ENCODE measurements around the gene MCOLN2.

Gene MCOLN2

GRCh38 chr1:84896279-84896678 is 100.6 kb downstream of the MCOLN2 start:
- Histone ChIP-seq H3K4me3 (ENCODE audit: low read length) (no peak overlapping the region), H3K4me1 (ENCODE audit: control insufficient read depth, low read depth, low read length) (no peaks in the 10 kb centered on the region), H3K79me2 (ENCODE audit: control insufficient read depth, insufficient read depth, low read length) (no peaks in the 10 kb centered on the region), H3K4ac (ENCODE audit: low read depth, low read length) (no peak overlapping the region), H3K27me3 (ENCODE audit: insufficient read depth, low read length, poor library complexity) (peaks cover 12% of the 10 kb centered on the region), H3K4me2 (ENCODE audit: low read length) (no peak overlapping the region), H3K18ac (ENCODE audit: low read length) (no peak overlapping the region), H3K56ac (ENCODE audit: low read length) (no peak overlapping the region), H4K8ac (ENCODE audit: low read depth, low read length) (no peak overlapping the region), H3K27ac (ENCODE audit: low read depth, low read length) (no peak overlapping the region), H2BK5ac (ENCODE audit: low read length) (no peak overlapping the region), H3K36me3 (ENCODE audit: control insufficient read depth, insufficient read depth, low read length) (no peaks in the 10 kb centered on the region), H2AK5ac (ENCODE audit: low read length) (no peak overlapping the region), H3K9ac (ENCODE audit: low read length) (no peak overlapping the region), H2BK15ac (replicated peaks; ENCODE audit: low read depth) (no peak overlapping the region), H4K5ac (ENCODE audit: low read length) (no peak overlapping the region), H3K79me1 (ENCODE audit: low read length) (no peaks in the 10 kb centered on the region), H3K23ac (ENCODE audit: low read length) (no peak overlapping the region), H2BK120ac (ENCODE audit: low read depth, low read length) (no peak overlapping the region)
- DNase-seq: no peak
- WGBS (ENCODE audit: extremely low coverage, insufficient coverage, low lambda C conversion rate): no CpG with 5 or more reads among the region's 2 CpGs

GRCh38 chr1:84892705-84893618 is 104.0 kb downstream of the MCOLN2 start, which contains the start of gene LPAR3:
LPAR3 (minus strand) TSS chr1:84893206; CDS start chr1:84866120, 27,086 bp downstream.
- no peak within 1 kb of the TSS for H2AK5ac ChIP-seq (ENCODE audit: low read length)
- peak within 1 kb of the TSS; percentile 73 for H3K9ac ChIP-seq (ENCODE audit: low read length)
- H3K23ac ChIP-seq (ENCODE audit: low read length): peak within 1 kb of the TSS; percentile 90
- no peak within 1 kb of the TSS for H3K4ac ChIP-seq (ENCODE audit: low read depth, low read length)
- peaks cover 12% of the 10 kb centered on the region for H3K27me3 ChIP-seq (ENCODE audit: insufficient read depth, low read length, poor library complexity)
- H3K27ac ChIP-seq (ENCODE audit: low read depth, low read length): no peak within 1 kb of the TSS
- H4K8ac ChIP-seq (ENCODE audit: low read depth, low read length): no peak within 1 kb of the TSS
- no CpG with 5 or more reads among the region's 93 CpGs for WGBS (ENCODE audit: extremely low coverage, insufficient coverage, low lambda C conversion rate)
- H3K56ac ChIP-seq (ENCODE audit: low read length): peak within 1 kb of the TSS; percentile 82
- no peak within 1 kb of the TSS for H3K18ac ChIP-seq (ENCODE audit: low read length)
- H2BK120ac ChIP-seq (ENCODE audit: low read depth, low read length): no peak within 1 kb of the TSS
- H4K5ac ChIP-seq (ENCODE audit: low read length): no peak within 1 kb of the TSS
- no peak within 1 kb of the TSS for H2BK15ac ChIP-seq (replicated peaks; ENCODE audit: low read depth)
- peak; percentile 86 for DNase-seq
- no peaks in the 10 kb centered on the region for H3K79me1 ChIP-seq (ENCODE audit: low read length)
- H3K4me2 ChIP-seq (ENCODE audit: low read length): peak within 1 kb of the TSS; percentile 94
- peak within 1 kb of the TSS; percentile 52 for H3K4me3 ChIP-seq (ENCODE audit: low read length)
- no peak within 1 kb of the TSS for H2BK5ac ChIP-seq (ENCODE audit: low read length)
- H3K4me1 ChIP-seq (ENCODE audit: control insufficient read depth, low read depth, low read length): no peaks in the 10 kb centered on the region
- no peaks in the 10 kb centered on the region for H3K36me3 ChIP-seq (ENCODE audit: control insufficient read depth, insufficient read depth, low read length)
- no peaks in the 10 kb centered on the region for H3K79me2 ChIP-seq (ENCODE audit: control insufficient read depth, insufficient read depth, low read length)

GRCh38 chr1:84890566-84890965 is 106.3 kb downstream of the MCOLN2 start:
- Histone ChIP-seq H3K4ac (ENCODE audit: low read depth, low read length) (no peak overlapping the region), H3K56ac (ENCODE audit: low read length) (no peak overlapping the region), H3K4me3 (ENCODE audit: low read length) (no peak overlapping the region), H3K23ac (ENCODE audit: low read length) (no peak overlapping the region), H3K79me1 (ENCODE audit: low read length) (no peaks in the 10 kb centered on the region), H3K27ac (ENCODE audit: low read depth, low read length) (no peak overlapping the region), H2BK5ac (ENCODE audit: low read length) (no peak overlapping the region), H3K18ac (ENCODE audit: low read length) (no peak overlapping the region), H3K36me3 (ENCODE audit: control insufficient read depth, insufficient read depth, low read length) (no peaks in the 10 kb centered on the region), H2BK120ac (ENCODE audit: low read depth, low read length) (no peak overlapping the region), H3K9ac (ENCODE audit: low read length) (no peak overlapping the region), H4K5ac (ENCODE audit: low read length) (no peak overlapping the region), H2AK5ac (ENCODE audit: low read length) (no peak overlapping the region), H3K4me2 (ENCODE audit: low read length) (no peak overlapping the region), H4K8ac (ENCODE audit: low read depth, low read length) (no peak overlapping the region), H3K4me1 (ENCODE audit: control insufficient read depth, low read depth, low read length) (no peaks in the 10 kb centered on the region), H3K79me2 (ENCODE audit: control insufficient read depth, insufficient read depth, low read length) (no peaks in the 10 kb centered on the region), H3K27me3 (ENCODE audit: insufficient read depth, low read length, poor library complexity) (peaks cover 12% of the 10 kb centered on the region), H2BK15ac (replicated peaks; ENCODE audit: low read depth) (no peak overlapping the region)
- no peak for DNase-seq
- WGBS (ENCODE audit: extremely low coverage, insufficient coverage, low lambda C conversion rate): no CpG with 5 or more reads among the region's 2 CpGs

- Histone ChIP-seq H3K4me2 (ENCODE audit: low read length) (no peak overlapping the region), H3K79me1 (ENCODE audit: low read length) (no peaks in the 10 kb centered on the region), H4K5ac (ENCODE audit: low read length) (no peak overlapping the region), H3K79me2 (ENCODE audit: control insufficient read depth, insufficient read depth, low read length) (no peaks in the 10 kb centered on the region), H3K56ac (ENCODE audit: low read length) (no peak overlapping the region), H3K4me1 (ENCODE audit: control insufficient read depth, low read depth, low read length) (no peaks in the 10 kb centered on the region), H2BK5ac (ENCODE audit: low read length) (no peak overlapping the region), H3K9ac (ENCODE audit: low read length) (no peak overlapping the region), H2BK15ac (replicated peaks; ENCODE audit: low read depth) (no peak overlapping the region), H2AK5ac (ENCODE audit: low read length) (no peak overlapping the region), H3K27ac (ENCODE audit: low read depth, low read length) (no peak overlapping the region), H4K8ac (ENCODE audit: low read depth, low read length) (no peak overlapping the region), H3K27me3 (ENCODE audit: insufficient read depth, low read length, poor library complexity) (peaks cover 12% of the 10 kb centered on the region), H3K4me3 (ENCODE audit: low read length) (no peak overlapping the region), H3K23ac (ENCODE audit: low read length) (no peak overlapping the region), H2BK120ac (ENCODE audit: low read depth, low read length) (no peak overlapping the region), H3K36me3 (ENCODE audit: control insufficient read depth, insufficient read depth, low read length) (no peaks in the 10 kb centered on the region), H3K18ac (ENCODE audit: low read length) (no peak overlapping the region), H3K4ac (ENCODE audit: low read depth, low read length) (no peak overlapping the region)
- DNase-seq: no peak
- no CpG with 5 or more reads among the region's 5 CpGs for WGBS (ENCODE audit: extremely low coverage, insufficient coverage, low lambda C conversion rate)
Observed at GRCh38 chr1:84889437-84889836, 107.5 kb downstream of the MCOLN2 start.

- H4K8ac ChIP-seq (ENCODE audit: low read depth, low read length): no peak overlapping the region
Observed at GRCh38 chr1:84888753-84889152, 108.2 kb downstream of the MCOLN2 start.

More at GRCh38 chr1:84888753-84889152, 108.2 kb downstream of the MCOLN2 start:
- no peak overlapping the region for H4K5ac ChIP-seq (ENCODE audit: low read length)
- no peak overlapping the region for H3K27ac ChIP-seq (ENCODE audit: low read depth, low read length)
- H3K79me2 ChIP-seq (ENCODE audit: control insufficient read depth, insufficient read depth, low read length): no peaks in the 10 kb centered on the region
- H3K18ac ChIP-seq (ENCODE audit: low read length): no peak overlapping the region
- H3K4me3 ChIP-seq (ENCODE audit: low read length): no peak overlapping the region
- H3K27me3 ChIP-seq (ENCODE audit: insufficient read depth, low read length, poor library complexity): peaks cover 10% of the 10 kb centered on the region
- no peak overlapping the region for H2BK15ac ChIP-seq (replicated peaks; ENCODE audit: low read depth)
- H2BK5ac ChIP-seq (ENCODE audit: low read length): no peak overlapping the region
- no peak overlapping the region for H3K9ac ChIP-seq (ENCODE audit: low read length)
- no peaks in the 10 kb centered on the region for H3K79me1 ChIP-seq (ENCODE audit: low read length)
- H3K23ac ChIP-seq (ENCODE audit: low read length): no peak overlapping the region
- H3K4me2 ChIP-seq (ENCODE audit: low read length): no peak overlapping the region
- no peak for DNase-seq
- no peak overlapping the region for H3K4ac ChIP-seq (ENCODE audit: low read depth, low read length)
- H3K4me1 ChIP-seq (ENCODE audit: control insufficient read depth, low read depth, low read length): no peaks in the 10 kb centered on the region
- H2AK5ac ChIP-seq (ENCODE audit: low read length): no peak overlapping the region
- no peaks in the 10 kb centered on the region for H3K36me3 ChIP-seq (ENCODE audit: control insufficient read depth, insufficient read depth, low read length)
- no peak overlapping the region for H2BK120ac ChIP-seq (ENCODE audit: low read depth, low read length)
- H3K56ac ChIP-seq (ENCODE audit: low read length): no peak overlapping the region

Measured in mesendoderm (in vitro differentiated cells).